HG02678 (cell line): ENCODE results near the gene LHB.
"Not testable (repeated sequence)": the region's sequence is repeated elsewhere in the genome, so short reads cannot be mapped to it uniquely, and the experiment has no call there.

ENCODE experiments used
- ATAC-seq: cut with Tn5 transposase; IDR thresholded peaks from one replicate; pipeline ENCODE4 v1.9.1; 2021; ENCODE audit warnings: mild to moderate bottlenecking, moderate library complexity; ENCODE audit not compliant: unreplicated experiment

The LHB gene

GRCh38 chr19:49038557-49039276 lies 21.8 kb upstream of the LHB start:
- not testable (repeated sequence) for ATAC-seq

- ATAC-seq = not testable (repeated sequence)
Measured at GRCh38 chr19:49038111-49038510, 21.2 kb upstream of the LHB start.

DNA sequence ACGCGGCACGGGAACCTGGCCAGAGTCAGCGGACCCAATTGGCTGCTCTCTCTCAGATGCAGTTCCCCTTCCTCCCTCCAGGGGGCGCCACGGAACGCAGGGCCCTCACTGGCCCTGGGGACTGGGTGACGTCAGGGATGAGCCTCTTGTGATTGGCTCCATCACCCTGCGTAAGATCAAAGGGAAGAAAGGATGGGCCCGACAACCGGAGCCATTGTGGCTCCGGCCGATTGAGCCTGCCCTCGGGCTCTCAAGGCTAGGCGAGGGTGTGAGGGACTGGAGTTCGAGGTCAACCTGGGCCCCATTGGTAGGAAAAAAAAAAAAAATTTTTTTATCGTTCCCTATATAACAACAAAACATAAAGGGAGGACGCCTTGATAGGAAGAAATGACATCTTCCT lies 19.9 kb upstream of the LHB start, which contains the start of gene CGB1:
TSS of gene CGB1 (minus strand) at position 81 of the 400 bp plus-strand sequence. CDS start 184 bp downstream, outside the sequence.
- not testable (repeated sequence) for ATAC-seq

DNA sequence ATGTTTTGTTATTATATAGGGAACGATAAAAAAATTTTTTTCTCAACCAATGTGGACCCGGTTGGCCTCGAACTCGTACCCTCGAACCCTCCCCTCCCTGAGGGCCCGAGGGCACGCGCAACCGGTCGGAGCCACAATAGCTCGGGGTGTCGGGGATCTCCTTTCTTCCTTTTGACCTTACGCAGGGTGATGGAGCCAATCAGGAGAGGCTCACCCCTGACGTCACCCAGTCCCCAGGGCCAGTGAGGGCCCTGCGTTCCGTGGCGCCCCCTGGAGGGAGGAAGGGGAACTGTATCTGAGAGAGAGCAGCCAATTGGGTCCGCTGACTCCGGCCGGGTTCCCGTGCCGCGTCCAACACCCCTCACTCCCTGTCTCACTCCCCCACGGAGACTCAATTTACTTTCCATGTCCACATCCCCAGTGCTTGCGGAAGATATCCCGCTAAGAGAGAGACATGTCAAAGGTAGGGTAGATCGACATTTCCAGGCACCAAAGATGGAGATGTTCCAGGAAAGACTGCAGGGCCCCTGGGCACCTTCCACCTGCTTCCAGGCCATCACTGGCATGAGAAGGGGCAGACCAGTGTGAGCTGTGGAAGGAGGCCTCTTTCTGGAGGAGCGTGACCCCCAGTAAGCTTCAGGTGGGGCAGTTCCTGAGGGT lies 14.9 kb upstream of the LHB start, which contains the start of gene CGB2:
TSS of gene CGB2 (plus strand) at position 249 of the 660 bp plus-strand sequence. CDS start at position 455, 206 bp downstream.
- ATAC-seq = not testable (repeated sequence)

- ATAC-seq = not testable (repeated sequence)
Measured at GRCh38 chr19:49030323-49030722, 13.4 kb upstream of the LHB start.

GRCh38 chr19:49029749-49030148 lies 12.9 kb upstream of the LHB start:
- not testable (repeated sequence) for ATAC-seq

DNA sequence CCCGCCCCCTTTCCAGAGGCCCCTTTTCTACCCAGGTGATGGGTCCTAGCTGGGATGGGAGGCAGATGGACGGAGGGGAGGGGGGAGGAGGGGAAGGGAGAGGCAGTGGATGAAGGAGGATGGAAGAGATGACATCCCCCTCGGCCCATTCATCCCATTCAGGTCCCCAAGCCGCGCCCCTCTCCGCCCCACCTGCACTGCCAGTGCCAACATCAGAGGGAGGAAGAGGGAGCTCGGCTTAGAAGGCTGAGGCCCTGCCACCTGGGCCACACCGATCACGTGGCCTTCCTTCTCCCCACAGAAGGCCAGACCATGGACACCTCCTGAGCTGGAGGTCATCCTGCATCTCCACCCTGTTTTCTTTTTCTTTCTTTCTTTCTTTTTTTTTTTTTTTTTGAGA lies 11.8 kb upstream of the LHB start:
- ATAC-seq = not testable (repeated sequence)

GRCh38 chr19:49025599-49025998 lies 8.7 kb upstream of the LHB start:
- ATAC-seq = not testable (repeated sequence)

GRCh38 chr19:49025088-49025487 lies 8.2 kb upstream of the LHB start:
- ATAC-seq = not testable (repeated sequence)

DNA sequence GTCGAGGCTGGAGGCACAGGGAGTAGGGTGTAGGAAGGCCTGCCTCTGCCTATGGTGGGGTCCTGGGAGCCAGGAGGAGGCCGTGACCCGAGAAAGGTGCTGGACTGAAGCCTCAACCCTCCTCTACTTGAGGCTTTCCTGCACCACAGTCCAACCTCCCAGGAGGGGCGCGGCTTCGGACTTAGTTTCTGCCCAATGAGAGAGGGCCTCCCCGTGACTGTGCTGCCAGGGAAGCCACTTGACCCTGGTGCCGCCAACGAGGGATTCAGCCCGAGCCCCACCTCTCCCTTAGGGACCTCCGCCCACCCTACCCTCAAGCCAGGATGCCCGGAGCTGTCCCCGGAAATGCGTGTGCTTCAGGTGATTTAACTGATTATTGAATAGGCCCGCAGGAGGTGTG lies 7.3 kb upstream of the LHB start, which contains the start of gene CGB3:
TSS of gene CGB3 (minus strand) at position 101 of the 400 bp plus-strand sequence. CDS start 362 bp downstream, outside the sequence.
- not testable (repeated sequence) for ATAC-seq

DNA sequence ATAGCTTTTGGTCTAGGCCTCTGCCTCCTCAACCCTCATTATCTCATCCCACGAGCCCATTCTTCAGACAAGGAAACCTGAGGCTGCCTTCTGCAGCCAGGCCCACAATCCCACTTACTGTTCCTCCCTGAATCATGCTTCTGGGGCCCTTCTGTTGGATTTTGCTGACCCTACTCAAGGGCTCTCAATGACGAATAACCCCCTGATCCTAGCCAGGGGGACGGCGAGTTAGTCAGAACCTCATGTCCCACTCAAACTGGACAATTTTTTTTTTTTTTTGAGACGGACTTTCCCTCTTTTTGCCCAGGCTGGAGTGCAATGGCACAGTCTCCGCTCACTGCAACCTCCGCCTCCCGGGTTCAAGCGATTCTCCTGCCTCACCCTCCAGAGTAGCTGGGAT lies 5.2 kb upstream of the LHB start:
- no peak for ATAC-seq

DNA sequence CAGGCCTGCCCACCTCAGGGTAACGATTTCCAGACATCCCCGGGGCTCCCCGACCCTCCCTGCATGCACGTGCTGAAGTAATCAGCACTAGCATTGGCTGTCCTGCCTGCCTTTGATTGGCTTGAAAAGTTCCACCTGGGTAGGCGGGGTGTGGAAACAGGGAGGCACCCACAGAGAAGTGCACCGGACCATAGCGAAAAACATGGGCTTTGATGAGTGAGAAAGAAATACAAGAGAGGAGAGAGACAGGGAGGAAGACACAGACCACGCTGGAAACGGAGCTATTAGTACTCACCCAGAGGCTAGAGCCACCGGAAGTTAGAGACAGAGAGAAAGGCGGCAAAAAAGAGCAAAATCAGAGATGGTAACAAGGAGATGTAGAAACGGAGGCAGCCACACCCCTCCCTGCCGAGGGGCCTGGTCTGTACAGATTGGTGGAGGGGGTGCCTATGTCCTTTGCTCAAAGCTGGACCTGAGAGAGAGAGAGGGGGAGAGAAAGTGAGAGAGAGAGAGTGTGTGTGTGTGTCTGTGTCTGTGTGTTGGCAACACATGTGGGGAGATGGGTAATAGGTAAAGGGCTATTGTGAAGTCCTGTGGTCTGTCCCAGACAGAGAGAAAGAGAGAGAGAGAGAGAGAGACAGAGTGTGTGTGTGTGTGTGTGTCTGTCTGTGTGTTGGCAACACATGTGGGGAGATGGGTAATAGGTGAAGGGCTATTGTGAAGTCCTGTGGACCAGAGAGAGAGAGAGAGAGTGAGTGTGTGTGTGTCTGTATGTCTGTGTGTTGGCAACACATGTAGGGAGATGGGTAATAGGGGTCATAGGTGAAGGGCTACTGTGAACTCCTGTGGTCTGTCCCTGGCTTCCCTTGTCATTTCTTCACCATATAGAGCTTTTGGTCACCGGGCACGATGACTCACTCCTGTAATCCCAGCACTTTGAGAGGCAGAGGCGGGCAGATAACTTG lies 4.3 kb upstream of the LHB start:
- no peak for ATAC-seq

DNA sequence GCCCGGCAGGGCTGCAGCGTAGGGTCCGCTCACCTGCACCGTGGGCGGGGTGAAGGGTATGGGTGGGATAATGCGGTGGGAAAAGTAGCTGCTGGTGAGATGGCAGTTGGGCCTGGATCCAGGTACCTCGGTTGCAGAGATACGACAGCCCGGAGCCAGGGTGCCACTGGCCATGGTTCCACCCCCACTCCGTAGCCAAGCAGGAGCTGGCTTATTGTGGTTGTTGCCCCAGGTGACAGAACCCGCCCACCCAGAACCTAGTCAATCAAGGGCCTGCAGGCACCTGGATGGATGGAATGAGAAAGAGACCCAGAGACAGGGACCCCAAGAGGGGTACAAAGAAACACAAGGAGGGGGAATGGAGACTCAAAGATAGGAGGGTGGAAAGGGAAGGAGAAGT lies 3.5 kb upstream of the LHB start:
- no peak for ATAC-seq

DNA sequence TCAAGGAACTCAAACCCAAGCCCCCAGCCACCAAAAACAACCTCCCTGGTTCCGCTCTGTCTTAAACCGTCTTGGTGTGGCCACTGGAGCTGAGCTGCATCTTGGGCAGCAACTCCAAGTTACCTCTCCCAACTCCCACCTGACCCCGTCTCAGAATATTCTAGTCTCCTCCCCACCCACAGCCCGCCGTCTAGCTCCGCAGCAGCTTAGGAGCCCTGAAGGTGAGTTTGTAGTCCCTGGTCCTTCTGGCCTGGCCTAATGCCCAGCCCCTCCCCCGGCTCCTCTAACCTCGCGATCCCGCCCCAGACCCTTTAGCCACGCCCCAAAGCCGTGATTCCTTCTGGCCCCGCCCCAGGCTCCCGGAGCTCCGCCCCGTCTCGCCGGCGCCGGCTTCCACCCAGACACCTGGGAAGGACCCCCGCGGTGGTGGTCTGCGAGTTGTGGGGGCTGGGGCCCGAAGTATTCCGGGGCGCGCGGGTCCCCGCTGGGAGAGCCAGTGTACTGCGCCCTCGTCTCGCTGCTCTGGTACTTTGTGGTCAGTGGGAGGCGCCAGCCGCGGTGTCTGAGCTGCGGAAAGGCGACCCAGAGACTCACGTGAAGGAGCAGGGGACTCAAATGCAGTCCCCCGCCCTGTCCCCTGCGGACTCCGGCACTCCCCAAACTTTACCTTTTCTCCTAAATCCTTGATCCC lies 2.5 kb upstream of the LHB start:
- ATAC-seq = no peak

DNA sequence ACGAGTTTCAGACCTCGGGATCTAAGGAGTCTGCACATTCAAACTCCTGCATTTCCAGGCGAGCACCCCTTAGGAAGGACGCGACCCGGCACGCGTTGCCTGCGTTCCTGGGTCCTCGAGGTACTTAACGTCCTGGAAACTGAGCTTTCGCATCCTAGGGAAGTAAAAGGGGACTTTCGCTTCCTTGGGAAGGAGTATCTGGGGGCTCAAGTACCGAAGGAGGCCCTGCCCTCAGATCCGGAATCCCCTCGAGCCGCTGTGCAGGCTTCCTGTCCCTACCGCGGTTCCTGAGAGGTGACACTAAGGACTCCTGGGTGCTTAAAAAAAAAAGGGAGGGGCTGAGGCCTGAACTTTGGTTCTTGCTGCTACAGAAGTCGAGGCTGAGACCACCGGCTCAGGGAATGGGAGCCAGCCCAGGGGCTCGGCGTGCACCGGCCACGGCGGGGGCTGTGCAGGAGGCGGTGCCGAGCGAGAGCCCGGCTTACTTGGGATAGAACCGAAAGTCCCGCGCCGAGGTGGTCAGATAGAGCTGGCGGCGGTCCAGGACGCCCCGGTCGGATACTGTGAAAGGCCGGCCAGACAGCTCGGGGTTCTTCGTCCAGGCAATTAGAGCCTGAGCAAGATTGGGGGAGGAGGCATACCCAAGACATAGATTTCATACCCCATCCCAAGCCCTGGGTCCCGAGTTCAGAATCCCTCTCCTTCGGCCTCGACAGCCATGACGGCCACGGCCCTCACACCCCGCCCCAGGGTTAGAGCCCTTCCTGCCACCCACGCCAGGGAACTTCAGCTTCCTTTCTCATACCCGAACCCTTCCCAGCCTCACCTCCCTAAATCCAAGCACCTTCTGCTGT lies 1.7 kb upstream of the LHB start:
- not testable (repeated sequence) for ATAC-seq

- ATAC-seq = no peak
Measured at GRCh38 chr19:49017666-49018351, 918 bp upstream of the LHB start.

GRCh38 chr19:49016067-49016839 lies 638 bp downstream of the LHB start:
- no peak for ATAC-seq

DNA sequence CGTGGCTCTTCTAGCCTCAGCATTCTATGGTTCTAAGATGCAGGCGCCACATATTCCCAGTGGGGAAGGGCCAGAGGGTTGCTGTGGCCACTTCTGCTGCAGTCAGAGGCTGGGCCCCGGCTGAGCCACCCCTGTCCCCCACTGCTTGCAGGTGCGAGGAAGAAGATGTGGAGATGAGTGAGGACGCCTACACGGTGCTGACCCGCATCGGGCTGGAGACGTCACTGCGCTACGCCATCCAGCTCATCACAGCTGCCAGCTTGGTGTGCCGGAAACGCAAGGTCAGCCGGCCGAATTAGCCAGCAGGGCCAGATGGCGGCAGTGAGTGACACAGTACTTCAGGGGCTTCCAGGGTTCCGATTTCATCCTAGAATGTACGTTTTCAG lies 2.0 kb downstream of the LHB start:
- no peak for ATAC-seq
